Activated B cell treated with CpG ODN at 0.5 μM for 24 hours (primary cell): Measurements from ENCODE around the gene LRRC46. TPM values are rescaled to one million over a fixed set of nuclear protein-coding genes. Genes with fewer than 3 reads are reported as not detected.

Experiments used
- ATAC-seq: fragments of 200-7000 bp; cut with Tn5 transposase; one replicate; pipeline ENCODE4 v1.10.0; 2021; ENCODE audit warnings: low read depth, mild to moderate bottlenecking, moderate library complexity
- CTCF ChIA-PET: fragments of 350-600 bp; sonication (Branson Sonifier 250); formaldehyde crosslinking; loops from one replicate; lab custom pipeline; 2021; ENCODE audit warnings: antibody characterized with exemption; lab: Charles Lee
- POLR2A ChIA-PET: fragments of 350-600 bp; sonication (Branson Sonifier 250); formaldehyde crosslinking; loops from one replicate; lab custom pipeline; 2021; ENCODE audit warnings: antibody characterized with exemption; lab: Charles Lee
- DNase-seq: peaks from one replicate; pipeline ENCODE4 v3.0.0; 2022
- H3K27ac Mint-ChIP-seq: one replicate; pipeline ENCODE4 v1.8.0; 2020; ENCODE audit warnings: mixed read lengths
- H3K27me3 Mint-ChIP-seq: one replicate; pipeline ENCODE4 v1.8.0; 2021; ENCODE audit warnings: mixed read lengths
- H3K36me3 Mint-ChIP-seq: one replicate; pipeline ENCODE4 v1.8.0; 2021; ENCODE audit warnings: low read depth, mixed read lengths
- H3K4me1 Mint-ChIP-seq: one replicate; pipeline ENCODE4 v1.8.0; 2021; ENCODE audit warnings: mixed read lengths
- H3K4me3 Mint-ChIP-seq: one replicate; pipeline ENCODE4 v1.8.0; 2020; ENCODE audit warnings: mild to moderate bottlenecking, mixed read lengths
- H3K9me3 Mint-ChIP-seq: one replicate; pipeline ENCODE4 v1.8.0; 2020; ENCODE audit warnings: mixed read lengths
- intact Hi-C: fragments of 100-400 bp; cut with micrococcal nuclease; formaldehyde crosslinking; loops from one replicate; pipeline ENCODE4 v1.15.1; 2024
- total RNA-seq: library from RNA; stranded (reverse); gene quantifications from 2 replicates; pipeline ENCODE4 v1.2.3, GENCODE V29; 2022
- TF ChIP-seq, protein P1 (sequence below): fragments of 200-600 bp; IDR thresholded peaks from one replicate; pipeline ENCODE4 v1.8.0; 2022; ENCODE audit warnings: antibody characterized with exemption, mild to moderate bottlenecking

Gene LRRC46
- total RNA-seq, 1 donor from 2014 or later: 1.9 TPM

GRCh38 chr17:47806026-47806912 lies 25.2 kb upstream of the LRRC46 start:
- Mint-ChIP-seq H3K36me3 (peaks cover 45% of the 10 kb centered on the region), H3K4me3 (no peak overlapping the region), H3K9me3 (no peaks in the 10 kb centered on the region), H3K27ac (no peak overlapping the region), H3K4me1 (no peaks in the 10 kb centered on the region), H3K27me3 (no peaks in the 10 kb centered on the region)
- DNase-seq (no peak), ATAC-seq (no peak)
- TF ChIP-seq, protein P1, sequence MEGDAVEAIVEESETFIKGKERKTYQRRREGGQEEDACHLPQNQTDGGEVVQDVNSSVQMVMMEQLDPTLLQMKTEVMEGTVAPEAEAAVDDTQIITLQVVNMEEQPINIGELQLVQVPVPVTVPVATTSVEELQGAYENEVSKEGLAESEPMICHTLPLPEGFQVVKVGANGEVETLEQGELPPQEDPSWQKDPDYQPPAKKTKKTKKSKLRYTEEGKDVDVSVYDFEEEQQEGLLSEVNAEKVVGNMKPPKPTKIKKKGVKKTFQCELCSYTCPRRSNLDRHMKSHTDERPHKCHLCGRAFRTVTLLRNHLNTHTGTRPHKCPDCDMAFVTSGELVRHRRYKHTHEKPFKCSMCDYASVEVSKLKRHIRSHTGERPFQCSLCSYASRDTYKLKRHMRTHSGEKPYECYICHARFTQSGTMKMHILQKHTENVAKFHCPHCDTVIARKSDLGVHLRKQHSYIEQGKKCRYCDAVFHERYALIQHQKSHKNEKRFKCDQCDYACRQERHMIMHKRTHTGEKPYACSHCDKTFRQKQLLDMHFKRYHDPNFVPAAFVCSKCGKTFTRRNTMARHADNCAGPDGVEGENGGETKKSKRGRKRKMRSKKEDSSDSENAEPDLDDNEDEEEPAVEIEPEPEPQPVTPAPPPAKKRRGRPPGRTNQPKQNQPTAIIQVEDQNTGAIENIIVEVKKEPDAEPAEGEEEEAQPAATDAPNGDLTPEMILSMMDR: no peak
- ChIA-PET CTCF (no interaction called here), POLR2A (interaction anchor here (0.6 kb wide), 1 partner anchor 18 kb away, joined by 3 read pairs; no protein-coding TSS in a partner anchor)
- intact Hi-C loops: no loop called here

- Mint-ChIP-seq H3K36me3 (peaks cover 51% of the 10 kb centered on the region), H3K27ac (no peak overlapping the region), H3K9me3 (no peaks in the 10 kb centered on the region), H3K4me3 (no peak overlapping the region), H3K27me3 (no peaks in the 10 kb centered on the region), H3K4me1 (no peaks in the 10 kb centered on the region)
- no peak for ATAC-seq
- ChIA-PET CTCF (no interaction called here), POLR2A (no interaction called here)
- TF ChIP-seq, protein P1: no peak
- intact Hi-C loops: no loop called here
- no peak for DNase-seq
Observed at GRCh38 chr17:47806913-47807255, 24.6 kb upstream of the LRRC46 start.

DNA sequence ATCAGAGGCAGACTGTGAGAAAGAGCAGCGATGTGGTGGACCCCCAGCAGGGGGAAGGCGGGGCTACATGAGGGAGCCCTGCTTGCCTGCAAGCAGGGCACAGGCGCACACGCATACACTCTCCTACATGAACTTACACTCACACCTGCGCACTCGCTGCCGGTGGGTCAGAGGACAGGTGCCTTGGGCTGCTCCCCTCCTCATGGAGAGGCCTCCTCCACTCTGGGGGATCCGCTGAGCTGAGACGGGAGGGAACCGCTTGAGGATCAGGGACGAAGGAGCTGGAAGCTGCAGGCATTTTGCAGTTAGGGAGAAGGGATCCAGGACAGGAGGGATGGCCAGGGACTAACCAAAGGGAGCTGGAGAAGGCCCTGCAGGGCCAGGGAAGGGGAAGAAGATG lies 24.0 kb upstream of the LRRC46 start:
- Mint-ChIP-seq H3K36me3 (peaks cover 57% of the 10 kb centered on the region), H3K9me3 (no peaks in the 10 kb centered on the region), H3K27me3 (no peaks in the 10 kb centered on the region), H3K4me1 (no peaks in the 10 kb centered on the region), H3K27ac (no peak overlapping the region), H3K4me3 (no peak overlapping the region)
- ChIA-PET POLR2A (no interaction called here), CTCF (no interaction called here)
- ATAC-seq (no peak), DNase-seq (no peak)
- TF ChIP-seq, protein P1: no peak
- intact Hi-C loops: no loop called here

DNA sequence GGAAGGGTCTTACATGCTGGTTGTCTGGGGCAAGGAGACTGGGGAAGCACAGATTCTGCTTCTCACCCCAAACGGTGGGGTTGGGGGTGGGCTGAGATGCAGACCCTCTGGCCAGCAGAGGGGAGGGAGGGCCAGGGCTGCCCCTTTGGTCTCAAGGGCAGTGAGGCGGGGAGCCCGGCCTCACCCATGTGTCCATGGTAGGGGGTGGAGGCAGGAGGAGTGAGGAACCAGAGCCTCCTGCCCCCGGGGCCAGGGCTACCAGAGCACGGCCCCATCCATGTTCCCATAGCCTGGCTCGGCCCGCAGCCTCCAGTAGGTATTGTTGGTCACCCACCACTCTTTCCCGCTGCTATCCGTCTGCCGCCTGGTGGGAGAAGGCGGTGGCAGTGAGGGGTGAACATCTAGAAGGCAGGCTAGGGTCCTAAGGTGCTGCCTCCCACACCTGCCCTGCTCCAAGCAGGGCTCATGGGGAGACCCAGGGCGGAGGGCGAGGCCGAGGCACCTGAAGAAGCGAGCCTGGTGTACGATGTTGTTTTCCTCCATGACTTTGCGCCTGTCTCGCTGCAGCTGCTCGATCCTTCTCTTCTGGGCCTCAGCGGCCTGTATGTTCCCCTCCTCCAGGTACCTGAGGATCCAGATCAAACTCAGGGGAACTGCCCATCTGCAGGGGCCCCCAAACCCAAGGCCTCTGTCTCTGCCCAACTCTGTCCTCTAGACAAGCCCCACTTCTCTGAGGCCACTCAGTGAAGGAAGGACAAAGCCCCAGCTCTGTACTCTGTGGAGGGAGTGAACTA lies 23.2 kb upstream of the LRRC46 start:
- no peak for ATAC-seq

More for the DNA sequence above, 23.2 kb upstream of the LRRC46 start:
- ChIA-PET POLR2A (no interaction called here), CTCF (no interaction called here)
- H3K36me3 Mint-ChIP-seq: peaks cover 65% of the 10 kb centered on the region
- intact Hi-C loops: no loop called here
- no peaks in the 10 kb centered on the region for H3K9me3 Mint-ChIP-seq
- TF ChIP-seq, protein P1: no peak
- no peak overlapping the region for H3K4me3 Mint-ChIP-seq
- no peaks in the 10 kb centered on the region for H3K27me3 Mint-ChIP-seq
- H3K4me1 Mint-ChIP-seq: no peaks in the 10 kb centered on the region
- no peak overlapping the region for H3K27ac Mint-ChIP-seq
- no peak for DNase-seq
